ENCODE data around the gene IRAK3. TPM values are rescaled to one million over a fixed set of nuclear protein-coding genes. Genes with fewer than 3 reads are reported as not detected.
"Not testable (repeated sequence)": the region's sequence is repeated elsewhere in the genome, so short reads cannot be mapped to it uniquely, and the experiment has no call there.

The IRAK3 gene
- total RNA-seq, 4 donors from 2014 or later: 3.8 to 8.8 (median 7.1) TPM

DNA sequence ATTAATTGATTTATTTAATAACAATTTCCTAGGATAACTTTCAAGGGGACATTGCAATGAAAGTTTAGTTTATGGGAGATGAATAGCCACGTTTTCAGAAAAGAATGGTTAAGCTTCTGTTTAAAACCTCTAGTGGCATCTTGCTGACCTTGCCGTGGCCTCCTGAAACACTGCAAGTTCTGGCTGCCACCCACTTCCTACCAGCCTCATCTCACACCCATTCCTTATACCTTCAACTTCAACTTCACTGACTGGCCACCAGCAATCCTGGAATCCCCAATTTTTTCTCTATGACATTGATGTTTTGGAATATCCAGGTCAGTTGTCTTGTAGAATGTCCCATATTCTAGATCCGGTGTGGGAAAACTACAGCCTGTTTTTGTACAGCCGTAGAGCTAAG lies 108.1 kb downstream of the IRAK3 start:
- no peak for DNase-seq (ENCODE audit: low spot score in 2 of 2)
- TF ChIP-seq, protein P1, sequence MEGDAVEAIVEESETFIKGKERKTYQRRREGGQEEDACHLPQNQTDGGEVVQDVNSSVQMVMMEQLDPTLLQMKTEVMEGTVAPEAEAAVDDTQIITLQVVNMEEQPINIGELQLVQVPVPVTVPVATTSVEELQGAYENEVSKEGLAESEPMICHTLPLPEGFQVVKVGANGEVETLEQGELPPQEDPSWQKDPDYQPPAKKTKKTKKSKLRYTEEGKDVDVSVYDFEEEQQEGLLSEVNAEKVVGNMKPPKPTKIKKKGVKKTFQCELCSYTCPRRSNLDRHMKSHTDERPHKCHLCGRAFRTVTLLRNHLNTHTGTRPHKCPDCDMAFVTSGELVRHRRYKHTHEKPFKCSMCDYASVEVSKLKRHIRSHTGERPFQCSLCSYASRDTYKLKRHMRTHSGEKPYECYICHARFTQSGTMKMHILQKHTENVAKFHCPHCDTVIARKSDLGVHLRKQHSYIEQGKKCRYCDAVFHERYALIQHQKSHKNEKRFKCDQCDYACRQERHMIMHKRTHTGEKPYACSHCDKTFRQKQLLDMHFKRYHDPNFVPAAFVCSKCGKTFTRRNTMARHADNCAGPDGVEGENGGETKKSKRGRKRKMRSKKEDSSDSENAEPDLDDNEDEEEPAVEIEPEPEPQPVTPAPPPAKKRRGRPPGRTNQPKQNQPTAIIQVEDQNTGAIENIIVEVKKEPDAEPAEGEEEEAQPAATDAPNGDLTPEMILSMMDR (IDR thresholded peaks at IDR 0.05): no peak
- no peak for TF ChIP-seq POLR2A (IDR thresholded peaks at IDR 0.05)
- no peak for TF ChIP-seq EP300 (IDR thresholded peaks at IDR 0.05)
- no peak for TF ChIP-seq POLR2AphosphoS5 (IDR thresholded peaks at IDR 0.05)
- Histone ChIP-seq H3K4me1 (no peaks in the 10 kb centered on the region), H3K27ac (no peak overlapping the region), H3K9me3 (no peaks in the 10 kb centered on the region), H3K36me3 (no peaks in the 10 kb centered on the region), H3K4me3 (no peak overlapping the region), H3K27me3 (no peaks in the 10 kb centered on the region)
- 67% methylated on average over 4 of the region's 4 CpGs for WGBS

DNA sequence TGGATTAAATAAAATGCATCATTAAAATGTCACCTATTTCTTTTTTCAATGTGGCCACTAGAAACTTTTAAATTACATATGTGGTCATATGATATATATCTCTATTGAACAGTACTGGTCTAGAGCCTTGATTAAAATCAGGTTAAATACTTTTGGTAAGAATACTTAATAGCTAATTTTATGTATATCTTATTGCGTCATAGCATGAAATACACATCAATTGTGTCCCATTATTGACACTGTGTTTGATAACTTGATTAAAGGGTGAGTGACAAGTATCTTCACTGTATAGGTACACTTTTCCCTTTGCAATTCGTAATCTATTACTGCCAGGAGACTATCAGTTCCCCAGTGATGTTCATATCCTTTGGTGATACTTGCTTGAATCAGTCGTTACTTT lies 108.9 kb downstream of the IRAK3 start:
- WGBS: 83% methylated on average over 3 of the region's 3 CpGs

DNA sequence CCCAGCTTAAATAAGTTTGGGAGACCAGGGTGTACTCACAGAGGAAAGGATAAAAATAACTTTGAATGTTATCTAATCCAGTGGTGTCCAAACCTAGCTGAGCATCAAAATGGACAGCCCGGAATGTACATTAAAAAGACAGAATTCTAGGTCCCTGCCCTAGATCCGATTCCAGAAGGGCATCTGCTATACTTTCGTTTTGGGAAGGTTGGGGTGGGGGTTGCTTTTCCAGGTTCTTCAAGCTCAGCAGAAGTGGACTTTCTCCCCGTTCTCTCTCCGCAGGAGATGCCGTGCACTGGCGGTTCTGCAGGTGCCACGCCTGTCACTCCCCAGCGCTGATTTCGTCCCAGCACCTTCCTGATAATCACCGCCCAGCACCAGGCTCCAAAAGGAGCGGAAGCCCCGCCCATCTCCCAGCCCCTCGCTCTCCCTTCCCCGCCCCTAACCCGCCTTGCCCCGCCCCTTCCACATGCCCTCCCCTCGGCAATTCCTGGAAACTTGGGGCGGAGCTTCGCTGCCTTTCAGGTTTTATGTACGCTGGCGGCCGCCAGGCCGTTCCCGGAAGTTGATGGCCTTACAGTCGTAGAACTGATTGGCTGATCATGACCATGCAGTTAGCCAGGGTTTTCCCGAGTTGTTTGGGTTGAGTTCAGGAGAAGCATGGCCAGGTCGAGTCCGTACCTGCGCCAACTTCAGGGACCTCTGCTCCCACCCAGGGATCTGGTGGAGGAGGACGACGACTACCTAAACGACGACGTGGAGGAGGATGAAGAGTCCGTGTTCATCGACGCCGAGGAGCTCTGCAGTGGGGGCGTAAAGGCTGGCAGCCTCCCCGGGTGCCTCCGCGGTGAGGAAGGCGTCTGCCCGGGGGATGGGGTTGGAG lies 113.2 kb downstream of the IRAK3 start, which contains the start of gene HELB:
TSS of gene HELB (plus strand) at position 550 of the 883 bp plus-strand sequence. CDS start at position 661, 111 bp downstream.
- Histone ChIP-seq H3K27ac (peak within 1 kb of the TSS; percentile 69), H3K9me3 (no peaks in the 10 kb centered on the region), H3K36me3 (no peaks in the 10 kb centered on the region), H3K4me1 (peaks cover 14% of the 10 kb centered on the region), H3K27me3 (no peaks in the 10 kb centered on the region), H3K4me3 (peak within 1 kb of the TSS; percentile 74)
- TF ChIP-seq, protein P1 (IDR thresholded peaks at IDR 0.05): no peak
- TF ChIP-seq POLR2AphosphoS5 (IDR thresholded peaks at IDR 0.05): peak in 1 of 3 donors; percentile 45
- peak in 1 of 2 donors; percentile 37 for TF ChIP-seq POLR2A (IDR thresholded peaks at IDR 0.05)
- no peak for TF ChIP-seq EP300 (IDR thresholded peaks at IDR 0.05)
- DNase-seq (ENCODE audit: low spot score in 2 of 2): peak; percentile 99
- 1% methylated on average over 33 of the region's 45 CpGs for WGBS

More for the DNA sequence above, 108.9 kb downstream of the IRAK3 start:
- Histone ChIP-seq H3K4me3 (no peak overlapping the region), H3K27me3 (no peaks in the 10 kb centered on the region), H3K4me1 (peaks cover 2% of the 10 kb centered on the region), H3K9me3 (no peaks in the 10 kb centered on the region), H3K36me3 (no peaks in the 10 kb centered on the region), H3K27ac (no peak overlapping the region)
- DNase-seq (ENCODE audit: low spot score in 2 of 2): no peak
- TF ChIP-seq POLR2A (IDR thresholded peaks at IDR 0.05) (no peak), EP300 (IDR thresholded peaks at IDR 0.05) (no peak), POLR2AphosphoS5 (IDR thresholded peaks at IDR 0.05) (no peak)
- TF ChIP-seq, protein P1 (IDR thresholded peaks at IDR 0.05): no peak

DNA sequence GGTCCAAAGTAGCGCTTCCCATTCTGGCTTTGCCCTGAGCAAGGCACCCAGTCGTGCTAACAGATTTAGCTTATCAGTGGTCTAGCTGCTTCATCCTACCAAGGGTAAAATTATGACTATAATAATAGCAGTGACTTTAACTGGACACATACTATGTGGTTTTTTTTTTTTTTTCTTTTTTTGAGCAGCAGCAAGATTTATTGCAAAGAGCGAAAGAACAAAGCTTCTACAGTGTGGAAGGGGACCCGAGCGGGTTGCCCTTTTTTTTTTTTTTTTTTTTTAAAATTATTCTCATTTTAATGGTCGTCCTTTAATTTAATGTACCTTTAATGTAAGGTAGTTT lies 113.8 kb downstream of the IRAK3 start:
- H3K36me3 ChIP-seq: no peaks in the 10 kb centered on the region
- TF ChIP-seq EP300 (IDR thresholded peaks at IDR 0.05) (no peak), POLR2AphosphoS5 (IDR thresholded peaks at IDR 0.05) (no peak), POLR2A (IDR thresholded peaks at IDR 0.05) (no peak)
- TF ChIP-seq, protein P1 (IDR thresholded peaks at IDR 0.05): no peak
- peaks cover 14% of the 10 kb centered on the region for H3K4me1 ChIP-seq
- DNase-seq (ENCODE audit: low spot score in 2 of 2): no peak
- H3K9me3 ChIP-seq: no peaks in the 10 kb centered on the region
- H3K27me3 ChIP-seq: no peaks in the 10 kb centered on the region
- 5% methylated on average over 6 of the region's 6 CpGs for WGBS
- H3K4me3 ChIP-seq: peak overlapping the region; percentile 74
- peak overlapping the region; percentile 69 for H3K27ac ChIP-seq

DNA sequence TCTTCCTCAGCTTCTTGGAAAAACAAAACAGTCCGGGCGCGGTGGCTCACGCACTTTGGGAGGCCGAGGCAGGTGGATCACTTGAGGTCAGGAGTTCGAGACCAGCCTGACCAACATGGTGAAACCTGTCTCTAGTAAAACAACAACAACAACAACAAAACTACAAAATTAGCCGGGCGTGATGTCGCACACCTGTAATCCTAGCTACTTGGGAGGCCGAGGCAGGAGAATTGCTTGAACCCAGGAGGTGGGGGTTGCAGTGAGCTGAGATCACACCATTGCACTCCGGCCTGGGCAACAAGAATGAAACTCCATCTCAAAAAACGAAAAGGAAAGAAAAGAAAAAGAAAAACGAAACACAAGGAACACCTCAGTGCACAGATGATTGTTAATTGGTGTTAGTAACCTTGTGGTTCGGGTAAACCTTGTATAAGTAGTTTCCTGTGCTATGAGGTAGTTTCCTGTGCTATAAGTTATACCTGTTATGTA lies 114.3 kb downstream of the IRAK3 start:
- not testable (repeated sequence) for H3K9me3 ChIP-seq; H3K27me3 ChIP-seq; H3K36me3 ChIP-seq; DNase-seq (ENCODE audit: low spot score in 2 of 2); H3K27ac ChIP-seq
- 60% methylated on average over 14 of the region's 14 CpGs for WGBS
- peaks cover 14% of the 10 kb centered on the region for H3K4me1 ChIP-seq
- peak overlapping the region; percentile 74 for H3K4me3 ChIP-seq

Other genes starting within 250 kb of the IRAK3 start
- gene LLPH, start 58.5 kb upstream of the IRAK3 start, total RNA-seq: 1 to 10 TPM; 6.4 to 8.3 (median 6.7) TPM
- 100 to 1,000 TPM in 2 of 4 donors, 10 to 100 TPM in 2; 48.6 to 136 (median 108) TPM for gene TMBIM4, start 19.2 kb upstream of the IRAK3 start, total RNA-seq
- gene HELB, start 113.3 kb downstream of the IRAK3 start, total RNA-seq: 1 to 10 TPM; 1.5 to 2.7 (median 2.2) TPM